ENCODE data around the gene WLS.
"Not testable (repeated sequence)": the region's sequence is repeated elsewhere in the genome, so short reads cannot be mapped to it uniquely, and the experiment has no call there.

WLS gene

DNA sequence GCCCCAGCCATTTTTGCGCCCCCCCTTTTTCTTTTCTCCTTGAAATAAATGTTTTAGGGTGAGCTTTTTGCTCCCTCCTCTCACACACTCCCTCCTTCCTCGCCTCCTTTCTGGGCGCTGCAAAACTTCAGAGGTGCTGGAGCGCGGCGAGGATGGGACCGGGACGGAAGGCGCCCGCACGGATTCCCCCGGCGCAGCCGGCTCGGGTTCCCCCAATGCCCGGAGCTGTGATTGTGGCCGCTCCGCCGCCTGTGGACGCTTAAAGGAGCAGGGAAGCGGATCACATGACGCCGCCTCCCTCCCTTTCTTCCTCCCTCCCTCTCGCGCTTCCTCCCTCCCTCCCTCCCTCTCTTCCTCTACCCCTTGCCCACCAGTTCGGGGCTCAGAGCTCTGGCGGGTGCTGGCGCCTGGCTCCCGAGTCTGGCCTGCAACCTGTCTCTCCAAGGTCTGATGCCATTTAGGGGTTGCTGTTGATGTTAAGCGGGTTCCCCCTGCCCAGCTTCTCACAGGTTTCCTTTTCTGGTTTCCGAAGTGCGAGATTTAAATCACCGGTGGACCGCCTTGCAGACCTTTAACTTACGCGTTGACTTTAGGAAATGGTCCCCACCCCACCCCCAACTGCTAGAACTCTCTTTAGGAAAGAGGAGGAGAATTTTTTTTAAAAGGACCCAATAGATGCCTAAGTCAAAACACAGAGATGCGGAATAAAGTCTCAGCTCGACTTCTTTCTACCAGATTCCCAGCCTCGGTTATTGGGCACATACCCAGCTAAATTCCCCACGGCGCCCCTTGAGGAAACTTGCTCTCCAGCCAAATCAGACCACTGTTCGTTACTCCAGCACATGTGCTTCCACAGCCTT is at the start of gene WLS:
WLS (minus strand) TSS at position 235 of the 860 bp plus-strand sequence; CDS start at position 11, 224 bp downstream.
- DNase-seq, result peak; percentile 63

DNA sequence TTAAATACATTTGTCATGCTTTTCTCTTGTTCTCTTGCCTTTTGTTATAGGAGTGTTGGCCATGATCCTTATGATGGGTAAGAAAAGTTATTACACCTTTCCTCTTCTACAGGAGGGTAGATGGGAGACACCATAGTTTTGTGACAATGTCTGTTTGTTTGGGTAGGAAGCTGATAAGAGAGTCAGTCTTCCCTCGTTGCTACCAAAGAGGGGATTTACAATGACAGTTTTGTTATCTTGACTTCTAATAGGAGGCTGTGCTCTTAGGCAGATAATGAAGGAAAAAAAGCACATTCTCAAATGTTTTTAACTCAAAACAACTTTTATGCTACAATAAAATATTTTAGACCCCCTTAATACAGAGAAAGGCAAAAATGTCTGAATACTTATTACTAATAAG is 48.0 kb upstream of the WLS start:
- no peak for DNase-seq

DNA sequence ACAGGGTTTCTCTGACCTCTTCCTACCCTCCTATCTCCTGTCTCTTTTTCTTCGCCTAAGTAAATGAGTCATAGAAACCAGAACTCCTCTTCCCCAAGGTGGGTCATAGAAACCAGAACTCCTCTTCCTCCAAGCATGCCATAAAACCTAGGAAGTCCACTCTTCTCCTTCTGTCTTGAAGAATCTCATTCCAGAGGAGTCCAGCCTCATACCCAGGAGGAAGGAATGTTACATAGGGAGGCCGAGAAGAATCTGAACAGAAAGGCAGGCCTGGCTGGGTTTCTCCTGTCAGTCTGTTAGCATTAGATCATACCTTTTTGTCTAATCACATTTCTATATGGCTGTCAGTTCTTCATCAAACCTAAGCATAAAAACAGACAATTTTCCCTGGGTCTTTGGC is 47.5 kb upstream of the WLS start:
- no peak for DNase-seq

DNA sequence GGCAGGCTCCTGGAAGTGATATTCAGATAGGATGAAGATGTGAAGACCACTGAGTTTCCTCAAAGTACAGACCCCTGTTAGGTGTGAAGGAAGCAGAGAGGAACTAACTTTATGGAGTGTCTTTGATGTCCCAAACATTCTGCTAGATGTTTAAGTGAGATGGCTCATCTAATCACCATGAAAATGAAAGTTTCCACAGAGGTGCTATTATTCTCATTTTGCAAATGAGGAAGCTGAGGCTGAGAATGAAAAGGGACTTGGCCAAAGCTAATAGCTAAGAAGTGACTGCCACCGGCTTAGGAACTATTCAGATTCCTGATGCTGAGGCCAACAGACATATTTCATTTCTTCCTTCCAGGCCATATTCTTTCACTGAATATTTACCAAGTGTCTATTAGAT is 45.9 kb upstream of the WLS start:
- no peak for DNase-seq

DNA sequence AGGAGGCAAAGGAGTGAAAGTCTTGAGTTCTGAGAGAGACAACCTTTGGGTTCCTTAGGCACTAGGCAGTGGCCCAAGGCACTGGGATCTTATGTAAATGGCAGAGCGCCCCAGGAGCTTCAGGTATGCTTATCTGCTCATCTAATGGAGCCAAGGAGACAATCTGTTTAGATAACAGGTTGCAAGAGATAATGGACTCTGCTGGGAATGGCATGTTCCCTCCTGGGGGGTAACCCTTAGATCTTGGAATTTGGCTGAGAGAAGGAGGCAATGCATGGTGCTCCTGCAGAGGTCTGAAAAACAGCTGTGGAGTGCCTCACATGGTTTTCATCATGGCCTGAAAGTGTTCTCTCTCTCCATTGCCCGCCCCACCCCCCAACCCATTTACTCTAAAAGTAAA is 44.1 kb upstream of the WLS start:
- no peak for DNase-seq

DNA sequence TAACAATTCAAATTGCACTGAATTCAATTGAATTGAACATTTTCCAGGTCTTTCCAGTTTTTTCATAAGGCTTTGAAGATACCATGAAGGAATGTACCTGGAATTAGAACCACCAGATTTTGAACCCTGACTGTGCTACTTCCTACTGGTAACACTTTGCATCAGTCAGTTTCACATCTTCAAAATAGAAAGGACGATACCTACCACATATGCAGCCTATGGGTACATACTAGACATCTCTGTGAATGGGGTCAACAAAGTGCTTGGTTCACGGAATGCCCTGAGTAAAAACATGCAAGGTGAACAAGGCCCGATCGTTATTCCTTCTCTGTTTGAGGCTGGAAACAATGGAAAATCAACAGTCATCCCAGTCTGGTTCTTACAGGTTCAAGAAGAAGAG is 41.2 kb upstream of the WLS start:
- no peak for DNase-seq

DNA sequence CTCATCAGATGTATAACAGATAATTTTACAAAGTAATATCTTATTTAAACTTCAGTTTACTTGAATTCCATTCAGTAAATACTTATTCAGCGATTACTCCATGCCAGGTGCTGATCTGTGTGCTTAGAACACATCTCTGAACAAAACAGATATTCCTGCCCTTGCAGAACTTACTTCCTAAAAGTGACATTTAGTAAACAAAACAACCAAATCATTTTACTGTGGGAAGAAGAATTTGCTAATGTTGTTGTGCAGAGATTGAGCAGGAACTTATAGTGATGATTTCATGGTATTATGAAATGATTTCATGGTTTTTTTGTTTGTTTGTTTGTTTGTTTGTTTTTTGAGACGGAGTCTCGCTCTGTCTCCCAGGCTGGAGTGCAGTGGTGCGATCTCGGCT is 39.3 kb upstream of the WLS start:
- DNase-seq, result no peak

DNA sequence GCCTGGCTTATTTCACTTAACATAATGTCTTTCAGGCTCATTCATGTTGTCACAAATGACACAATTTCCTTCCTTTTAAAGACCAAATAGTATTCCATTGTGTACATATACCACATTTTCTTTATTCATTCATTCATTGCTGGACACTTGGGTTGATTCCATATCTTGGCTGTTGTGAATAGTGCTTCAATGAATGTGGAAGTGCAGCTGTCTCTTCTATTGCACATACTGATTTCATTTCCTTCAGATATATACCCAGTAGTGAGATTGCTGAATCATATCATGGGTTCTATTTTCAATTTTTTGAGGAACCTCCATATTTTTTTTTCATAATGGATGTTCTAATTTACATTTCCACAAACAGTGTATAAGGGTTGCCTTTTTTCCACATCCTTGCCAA is 38.6 kb upstream of the WLS start:
- DNase-seq, result no peak

DNA sequence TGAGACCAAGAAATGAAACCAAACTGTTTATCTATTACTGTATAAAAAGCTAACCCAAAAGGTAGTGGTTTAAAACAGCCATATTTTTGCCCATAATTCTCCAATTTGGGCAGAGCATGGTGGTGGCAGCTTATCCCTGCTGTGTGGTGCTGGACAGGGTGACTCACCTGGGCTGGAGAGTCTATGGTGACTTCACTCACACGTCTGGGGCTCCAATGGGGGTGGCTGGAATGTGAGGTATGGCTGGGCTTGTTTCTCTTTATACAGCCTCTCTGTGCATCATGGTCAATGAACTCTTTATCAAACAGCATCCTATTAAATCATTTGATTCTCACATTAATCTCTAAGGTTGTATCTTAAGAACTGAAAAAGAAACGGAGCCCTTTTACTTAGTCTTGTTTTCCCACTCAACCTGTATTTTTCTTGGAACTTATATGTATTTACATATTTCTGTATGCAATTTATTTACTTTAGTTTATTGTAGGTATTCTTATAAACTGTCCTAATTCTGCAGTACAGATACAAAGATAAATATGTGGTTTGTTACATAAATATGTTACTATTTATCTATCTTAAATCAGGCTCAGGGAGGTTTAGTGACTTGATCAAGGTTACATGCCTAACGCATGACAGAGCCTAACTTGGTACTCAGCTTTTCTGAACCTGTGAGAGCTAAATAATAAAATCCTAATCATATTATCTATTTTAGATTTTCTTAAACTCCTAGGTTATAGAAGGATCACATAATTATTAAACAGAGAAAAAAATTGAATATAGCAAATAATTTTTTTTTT is 37.5 kb upstream of the WLS start:
- no peak for DNase-seq

DNA sequence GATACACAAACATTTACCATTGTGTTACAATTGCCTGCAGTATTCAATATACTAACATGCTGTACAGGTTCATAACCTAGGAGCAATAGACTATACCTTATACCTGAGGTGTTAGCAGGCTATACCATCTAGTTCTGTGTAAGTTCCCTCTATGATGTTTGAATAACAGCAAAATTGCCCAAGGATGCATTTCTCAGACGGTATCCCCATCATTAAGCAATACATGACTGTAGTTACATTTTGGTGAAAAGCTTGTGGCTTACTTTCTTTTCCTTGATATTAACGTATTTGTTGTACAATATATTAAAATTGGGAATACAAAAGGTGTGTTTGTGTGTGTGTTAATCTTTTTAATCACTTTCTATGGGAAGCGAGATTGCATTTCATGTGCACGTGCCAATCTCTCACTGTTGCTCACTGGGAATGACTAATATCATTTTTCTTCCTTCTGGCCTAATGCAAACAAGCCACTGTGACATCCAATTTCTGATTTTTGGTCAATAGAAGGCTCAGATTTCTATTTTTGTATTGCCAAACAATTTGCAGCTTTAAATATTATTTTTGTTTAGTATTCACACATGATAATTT is 36.7 kb upstream of the WLS start:
- no peak for DNase-seq

DNA sequence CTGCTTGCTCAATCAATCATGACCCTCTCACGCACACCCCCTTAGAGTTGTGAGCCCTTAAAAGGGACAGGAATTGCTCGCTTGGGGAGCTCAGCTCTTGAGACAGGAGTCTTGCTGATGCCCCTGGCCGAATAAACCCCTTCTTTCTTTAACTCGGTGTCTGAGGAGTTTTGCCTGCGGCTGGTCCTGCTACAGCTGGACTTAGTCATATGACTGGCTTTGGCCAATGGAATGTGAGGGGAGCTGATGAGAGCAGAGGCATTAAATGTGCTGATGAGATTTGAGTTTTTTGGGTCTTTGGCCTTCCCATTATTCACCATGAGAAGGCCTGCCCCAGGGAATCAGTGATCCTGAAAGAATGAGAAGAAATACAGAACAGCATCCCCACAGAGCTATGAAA is 24.5 kb upstream of the WLS start:
- DNase-seq, result not testable (repeated sequence)

DNA sequence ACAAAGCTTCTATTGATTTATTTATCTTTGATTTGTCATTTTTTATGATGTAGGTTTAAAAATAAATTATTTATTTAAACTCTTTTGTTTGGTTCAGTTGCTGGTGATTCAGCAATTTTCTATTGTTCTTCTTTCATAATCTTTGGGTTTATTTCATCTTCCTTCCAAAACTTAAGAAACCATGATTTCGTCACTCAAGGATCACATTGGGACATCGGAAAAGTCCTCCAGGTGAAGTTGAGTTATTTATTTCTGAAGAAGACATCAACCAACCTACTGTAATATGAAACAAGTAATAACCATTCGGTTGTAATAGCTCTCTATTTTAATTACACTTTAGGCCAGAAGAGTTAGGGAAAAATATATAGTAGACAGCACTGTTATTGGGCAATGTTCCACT is 23.0 kb upstream of the WLS start:
- DNase-seq, result no peak

DNA sequence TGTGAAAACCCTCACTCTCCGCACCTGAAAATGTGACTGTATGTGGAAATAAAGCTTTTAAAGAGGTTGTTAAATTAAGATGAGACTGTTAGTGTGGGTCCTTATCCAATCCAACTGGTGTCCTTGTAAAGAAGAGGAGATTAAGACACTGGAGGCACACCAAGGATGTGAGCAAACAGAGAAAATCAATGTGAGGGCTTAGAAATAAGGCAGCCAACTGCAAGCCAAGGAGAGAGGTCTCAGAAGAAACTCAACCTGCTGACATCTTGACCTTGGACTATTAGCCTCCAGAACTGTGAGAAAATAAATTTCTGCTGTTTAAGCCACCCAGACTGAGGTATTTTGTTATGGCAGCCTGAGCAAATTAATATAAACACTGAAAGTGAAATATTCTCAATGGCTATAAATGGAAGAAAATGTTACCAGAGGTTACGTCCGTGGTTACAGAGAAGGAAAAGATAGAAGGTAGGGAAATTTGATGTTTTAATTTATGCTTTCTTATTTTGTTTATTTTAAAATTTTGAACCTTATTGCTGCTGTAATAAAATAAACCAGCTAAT is 22.4 kb upstream of the WLS start:
- no peak for DNase-seq

DNA sequence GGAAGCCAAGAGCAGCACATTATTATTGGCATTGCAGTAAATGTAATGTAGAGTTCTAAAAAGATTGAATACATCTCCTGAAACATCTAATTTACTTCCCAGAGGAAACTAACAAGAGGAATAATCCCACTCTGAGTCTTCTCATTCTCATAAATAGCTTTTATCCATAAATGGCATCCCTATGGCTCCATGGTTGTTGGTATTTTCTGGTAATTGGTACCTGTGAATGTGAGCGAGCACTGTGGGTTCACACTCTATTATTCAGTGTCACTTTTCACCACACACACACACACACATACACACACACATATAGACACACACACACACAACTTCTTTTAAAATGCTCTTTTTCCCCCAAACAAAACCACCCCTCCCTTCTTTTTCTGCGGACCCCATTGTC is 4.7 kb upstream of the WLS start:
- no peak for DNase-seq

DNA sequence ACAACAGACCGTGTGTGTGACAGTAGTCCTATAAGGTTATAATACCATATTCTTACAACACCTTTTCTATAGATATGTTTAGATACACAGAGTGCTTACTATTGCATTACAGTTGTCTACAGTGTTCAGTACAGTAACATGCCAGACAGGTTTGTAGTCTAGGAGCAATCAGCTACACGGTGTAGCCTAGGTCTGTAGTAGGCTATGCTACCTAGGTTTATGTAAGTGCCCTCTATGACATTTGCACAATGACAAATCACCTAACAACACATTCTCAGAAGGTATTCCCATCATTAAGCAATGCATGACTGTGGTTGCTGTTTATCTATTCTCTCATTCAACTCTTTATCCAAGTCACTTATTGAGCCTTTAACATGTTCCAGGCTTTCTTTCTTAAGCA is 1.8 kb upstream of the WLS start:
- no peak for DNase-seq

DNA sequence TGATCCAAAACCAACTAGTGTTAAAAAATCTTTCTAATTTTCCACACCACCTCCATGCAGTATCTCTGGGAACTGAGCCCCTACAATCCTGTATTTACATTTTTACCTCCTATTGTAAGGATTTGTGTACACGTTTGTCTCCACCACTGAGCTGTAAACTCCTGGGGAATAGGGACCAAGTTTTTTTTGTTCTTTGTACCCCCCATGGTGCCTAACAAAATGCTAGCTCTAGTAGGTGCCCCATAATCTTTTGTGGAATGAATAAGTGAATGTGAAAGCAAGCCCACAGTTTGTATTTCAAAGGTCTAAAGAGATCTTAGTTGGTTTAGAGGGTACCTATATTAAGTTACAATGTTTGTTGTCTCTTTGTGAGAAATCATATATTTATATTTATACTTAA is 879 bp upstream of the WLS start:
- no peak for DNase-seq

DNA sequence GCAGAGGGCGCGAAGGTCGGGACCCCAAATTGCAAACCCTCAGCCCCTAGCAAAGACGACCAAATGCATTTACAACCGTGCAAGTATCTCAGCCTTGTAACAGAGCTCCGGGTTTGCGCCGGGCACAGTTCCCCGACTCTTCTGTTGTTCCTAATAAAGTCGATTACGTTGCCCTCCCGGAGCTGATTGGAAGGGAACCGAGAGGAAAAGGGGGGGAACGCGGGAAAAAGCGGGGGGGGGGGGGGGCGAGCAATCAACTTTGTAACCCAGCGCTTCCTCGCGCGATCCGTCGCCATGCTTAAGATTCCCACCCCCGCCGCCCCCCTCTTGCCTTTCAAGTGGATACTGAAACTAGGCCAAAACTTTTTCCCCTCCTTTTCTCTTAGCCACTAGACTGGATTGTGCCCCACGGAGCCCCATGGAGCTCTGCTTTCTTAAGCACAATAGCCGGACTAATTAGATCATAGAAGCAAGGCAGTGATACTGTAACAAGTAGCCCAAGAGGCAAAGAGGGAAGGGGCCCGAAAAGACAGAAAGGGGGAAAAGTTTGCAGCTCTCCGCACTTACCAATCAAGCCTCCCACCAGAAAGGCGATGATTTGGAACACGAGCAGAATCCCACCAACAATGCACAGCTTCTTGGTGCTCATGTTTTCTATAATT is 565 bp downstream of the WLS start:
- peak; percentile 51 for DNase-seq

DNA sequence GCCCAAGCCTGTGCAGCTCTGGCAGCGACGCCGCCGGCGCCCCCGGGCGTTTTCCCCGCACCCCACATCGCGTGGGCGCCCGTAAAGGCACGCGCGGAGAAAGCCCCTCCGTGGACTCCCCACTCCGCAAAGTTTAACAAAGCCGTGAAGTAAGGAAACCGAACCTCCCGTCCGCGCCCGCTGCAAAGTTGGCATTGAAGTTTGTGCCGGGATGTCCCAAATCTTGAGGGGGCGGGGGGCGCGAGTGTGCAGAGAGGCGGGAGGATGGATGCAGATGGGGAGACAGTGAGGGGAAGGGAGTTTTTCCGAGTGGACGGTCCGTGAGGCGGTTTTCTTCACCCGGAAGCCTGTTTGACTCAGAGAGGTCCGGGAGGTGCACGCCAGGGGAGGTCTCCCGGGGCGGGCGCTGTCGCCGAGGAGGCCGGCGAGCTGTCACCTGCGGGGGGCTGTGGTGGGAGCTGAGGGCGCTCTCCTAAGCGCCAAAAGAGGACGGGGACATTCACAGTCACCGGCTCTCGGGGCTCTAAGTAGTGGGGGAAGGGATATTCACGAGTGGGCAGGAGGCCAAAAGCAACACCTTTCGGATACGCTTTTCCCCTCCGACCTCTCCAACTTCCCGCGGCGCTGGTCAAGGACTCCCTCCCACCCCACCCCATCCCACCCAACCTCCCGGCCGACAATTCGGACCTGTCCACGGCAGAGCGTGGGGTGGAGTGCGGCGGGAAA is 1.3 kb downstream of the WLS start:
- no peak for DNase-seq

DNA sequence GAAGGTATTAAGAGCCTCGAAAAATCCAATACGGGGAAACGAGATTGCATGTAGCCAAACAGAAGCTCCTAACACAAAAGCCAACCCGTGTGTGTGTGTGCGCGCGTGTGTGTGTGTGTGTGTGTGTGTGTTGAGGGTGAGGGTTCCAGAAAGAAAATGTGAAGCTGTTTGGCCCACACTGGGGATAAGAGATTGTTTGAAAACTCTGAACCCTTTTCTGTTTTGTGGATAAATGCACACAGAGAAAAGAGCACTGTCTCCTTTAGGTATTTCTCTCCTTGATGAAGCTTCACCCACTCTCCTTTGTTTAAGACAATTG is 1.9 kb downstream of the WLS start:
- no peak for DNase-seq

DNA sequence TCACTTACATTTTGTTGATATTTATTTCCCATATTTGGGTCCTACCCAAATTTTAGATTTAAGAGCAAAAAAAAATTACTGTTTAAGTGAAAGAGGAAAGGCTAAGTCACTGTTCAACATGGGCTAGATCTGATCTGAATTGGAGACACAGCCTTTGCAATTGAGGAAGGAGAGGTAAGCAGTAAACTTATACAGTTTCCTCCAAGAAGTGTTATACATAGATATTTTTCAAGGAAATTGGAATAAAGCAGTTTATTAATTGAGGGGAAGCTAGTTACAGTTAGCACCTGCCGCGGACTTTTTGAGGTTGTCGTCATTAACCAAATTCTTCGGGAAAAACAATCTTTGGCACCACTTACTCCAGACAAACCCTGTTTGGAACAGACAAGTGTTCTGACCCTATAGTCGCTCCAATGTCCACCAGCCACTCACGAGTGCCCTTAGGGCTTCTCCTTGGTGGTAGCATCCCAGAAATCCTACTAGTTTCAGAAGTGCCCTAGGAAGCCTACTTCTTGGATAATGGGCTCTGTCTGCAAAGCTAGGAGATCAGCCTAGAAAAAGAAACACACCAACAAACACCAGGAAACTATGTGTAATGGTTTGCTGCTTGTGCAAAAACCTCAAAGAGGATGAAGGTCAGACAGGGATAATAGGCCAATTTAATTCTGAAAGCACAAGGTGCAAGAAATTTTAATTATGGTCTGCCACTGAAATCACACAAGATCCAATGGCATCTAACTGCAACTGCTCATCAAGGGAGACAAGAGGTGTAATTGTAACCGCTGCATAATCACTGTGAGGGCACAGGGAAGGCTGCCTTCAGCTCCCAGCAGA is 2.5 kb downstream of the WLS start:
- DNase-seq, result peak; percentile 36

DNA sequence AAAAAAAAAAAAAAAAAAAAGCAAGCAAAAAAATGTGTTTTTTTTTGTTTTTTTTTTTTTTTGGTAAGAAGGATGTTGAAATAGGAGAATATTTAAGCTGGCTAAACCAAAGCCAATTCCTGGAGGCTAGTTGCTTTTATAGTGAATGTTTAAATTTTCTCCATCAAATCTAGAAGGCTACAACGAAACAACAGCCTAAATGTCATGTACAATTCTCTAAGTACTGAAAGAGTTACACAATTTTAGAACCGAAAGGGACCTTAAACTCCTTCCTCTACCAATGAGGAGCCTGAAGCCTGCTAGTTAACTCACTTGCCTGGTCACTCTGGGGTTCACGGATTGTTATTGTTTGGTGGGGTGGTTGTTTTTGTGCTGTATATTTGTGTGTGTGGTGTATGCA is 3.5 kb downstream of the WLS start:
- no peak for DNase-seq

DNA sequence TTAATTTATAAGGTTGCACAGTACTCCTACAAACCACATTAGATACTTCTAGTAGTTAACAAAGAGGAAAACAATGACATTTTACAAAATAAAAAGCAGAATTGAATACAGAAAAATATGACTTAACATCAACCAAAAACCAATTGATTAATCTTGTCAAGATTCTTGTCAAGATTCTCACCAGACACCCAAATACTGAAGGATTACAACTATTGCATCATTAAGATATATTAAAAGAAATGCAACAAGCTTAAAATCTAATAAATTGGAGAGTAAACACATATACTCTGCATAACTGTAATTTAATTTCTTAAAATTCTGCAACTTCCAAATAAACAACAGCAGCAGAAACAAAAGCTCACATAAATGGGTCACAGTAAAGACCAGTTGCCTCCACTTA is 4.7 kb downstream of the WLS start:
- no peak for DNase-seq
